ENCODE measurements around the gene SBK3.

Gene SBK3

GRCh38 chr19:55559684-55560083 is 14.3 kb upstream of the SBK3 start:
- no peak overlapping the region for H2BK120ac ChIP-seq (ENCODE audit: insufficient read depth, low read length, poor library complexity)
- H3K9ac ChIP-seq (ENCODE audit: low read length), result no peak overlapping the region
- no peak overlapping the region for H2AK5ac ChIP-seq (ENCODE audit: low read length)
- peaks cover 4% of the 10 kb centered on the region for H3K9me3 ChIP-seq (ENCODE audit: insufficient read depth, low read depth, low read length)
- WGBS (ENCODE audit: extremely low coverage, insufficient coverage, insufficient read length), result no CpG with 5 or more reads among the region's 9 CpGs
- H4K12ac ChIP-seq (ENCODE audit: low read depth, low read length), result no peak overlapping the region
- no peak for DNase-seq
- no peak overlapping the region for H2AFZ ChIP-seq (ENCODE audit: insufficient read depth, low read length, poor library complexity)
- no peak overlapping the region for H3K18ac ChIP-seq (ENCODE audit: low read length)
- no peaks in the 10 kb centered on the region for H3K79me1 ChIP-seq (ENCODE audit: low read length)
- H3K4me3 ChIP-seq (ENCODE audit: low read depth, low read length), result no peak overlapping the region
- H3K4ac ChIP-seq (ENCODE audit: low read depth, low read length), result no peak overlapping the region
- no peaks in the 10 kb centered on the region for H3K79me2 ChIP-seq (ENCODE audit: control insufficient read depth, insufficient read depth, low read length, poor library complexity)
- H3K4me2 ChIP-seq (ENCODE audit: low read length), result no peak overlapping the region
- H3K23ac ChIP-seq (ENCODE audit: low read length), result no peak overlapping the region
- H3K14ac ChIP-seq (ENCODE audit: low read length), result no peak overlapping the region
- no peak overlapping the region for H3K27ac ChIP-seq (ENCODE audit: low read depth, low read length)
- no peak overlapping the region for H4K91ac ChIP-seq (ENCODE audit: low read depth, low read length)
- no peak overlapping the region for H2BK5ac ChIP-seq (ENCODE audit: low read depth, low read length, poor library complexity)
- no peak overlapping the region for H2BK12ac ChIP-seq (ENCODE audit: low read length)
- H4K8ac ChIP-seq (ENCODE audit: low read depth, low read length), result no peak overlapping the region
- H3K36me3 ChIP-seq (ENCODE audit: control insufficient read depth in 1 of 2, insufficient read depth in 2 of 2, low read length in 2 of 2), result no peaks in the 10 kb centered on the region
- H3K4me1 ChIP-seq (ENCODE audit: control insufficient read depth in 1 of 2, insufficient read depth in 2 of 2, low read length in 2 of 2), result no peaks in the 10 kb centered on the region
- H3K27me3 ChIP-seq (ENCODE audit: insufficient read depth, low read length), result no peaks in the 10 kb centered on the region

- no CpG with 5 or more reads among the region's 8 CpGs for WGBS (ENCODE audit: extremely low coverage, insufficient coverage, insufficient read length)
- Histone ChIP-seq H2AK5ac (ENCODE audit: low read length) (no peak overlapping the region), H3K18ac (ENCODE audit: low read length) (no peak overlapping the region), H2BK120ac (ENCODE audit: insufficient read depth, low read length, poor library complexity) (no peak overlapping the region), H3K4me1 (ENCODE audit: control insufficient read depth in 1 of 2, insufficient read depth in 2 of 2, low read length in 2 of 2) (peaks cover 6 to 10% of the 10 kb centered on the region in 2 experiments), H3K4ac (ENCODE audit: low read depth, low read length) (no peak overlapping the region), H3K27me3 (ENCODE audit: insufficient read depth, low read length) (no peaks in the 10 kb centered on the region), H3K23ac (ENCODE audit: low read length) (no peak overlapping the region), H3K27ac (ENCODE audit: low read depth, low read length) (no peak overlapping the region), H3K79me1 (ENCODE audit: low read length) (peaks cover 3% of the 10 kb centered on the region), H3K79me2 (ENCODE audit: control insufficient read depth, insufficient read depth, low read length, poor library complexity) (no peaks in the 10 kb centered on the region), H3K4me3 (ENCODE audit: low read depth, low read length) (no peak overlapping the region), H3K36me3 (ENCODE audit: control insufficient read depth in 1 of 2, insufficient read depth in 2 of 2, low read length in 2 of 2) (no peaks in the 10 kb centered on the region), H3K9ac (ENCODE audit: low read length) (no peak overlapping the region), H4K91ac (ENCODE audit: low read depth, low read length) (no peak overlapping the region), H4K8ac (ENCODE audit: low read depth, low read length) (no peak overlapping the region), H4K12ac (ENCODE audit: low read depth, low read length) (no peak overlapping the region), H3K14ac (ENCODE audit: low read length) (no peak overlapping the region), H2BK5ac (ENCODE audit: low read depth, low read length, poor library complexity) (no peak overlapping the region), H2BK12ac (ENCODE audit: low read length) (no peak overlapping the region), H3K9me3 (ENCODE audit: insufficient read depth, low read depth, low read length) (no peaks in the 10 kb centered on the region), H2AFZ (ENCODE audit: insufficient read depth, low read length, poor library complexity) (no peak overlapping the region), H3K4me2 (ENCODE audit: low read length) (no peak overlapping the region)
- no peak for DNase-seq
Measured at GRCh38 chr19:55554741-55555152, 9.4 kb upstream of the SBK3 start.

- no peak overlapping the region for H4K91ac ChIP-seq (ENCODE audit: low read depth, low read length)
- no peak overlapping the region for H3K27ac ChIP-seq (ENCODE audit: low read depth, low read length)
- no peak overlapping the region for H2AFZ ChIP-seq (ENCODE audit: insufficient read depth, low read length, poor library complexity)
- whole genome bisulfite sequencing (ENCODE audit: extremely low coverage, insufficient coverage, insufficient read length), result no CpG with 5 or more reads among the region's 9 CpGs
- DNase-seq, result no peak
- H4K12ac ChIP-seq (ENCODE audit: low read depth, low read length), result no peak overlapping the region
- H3K18ac ChIP-seq (ENCODE audit: low read length), result no peak overlapping the region
- H3K14ac ChIP-seq (ENCODE audit: low read length), result no peak overlapping the region
- H2BK5ac ChIP-seq (ENCODE audit: low read depth, low read length, poor library complexity), result no peak overlapping the region
- H3K36me3 ChIP-seq (ENCODE audit: control insufficient read depth in 1 of 2, insufficient read depth in 2 of 2, low read length in 2 of 2), result no peaks in the 10 kb centered on the region
- H2BK120ac ChIP-seq (ENCODE audit: insufficient read depth, low read length, poor library complexity), result no peak overlapping the region
- no peak overlapping the region for H3K9ac ChIP-seq (ENCODE audit: low read length)
- H3K79me1 ChIP-seq (ENCODE audit: low read length), result peaks cover 5% of the 10 kb centered on the region
- H3K79me2 ChIP-seq (ENCODE audit: control insufficient read depth, insufficient read depth, low read length, poor library complexity), result no peaks in the 10 kb centered on the region
- no peak overlapping the region for H2BK12ac ChIP-seq (ENCODE audit: low read length)
- no peak overlapping the region for H3K4me2 ChIP-seq (ENCODE audit: low read length)
- peaks cover 7 to 13% of the 10 kb centered on the region in 2 experiments for H3K4me1 ChIP-seq (ENCODE audit: control insufficient read depth in 1 of 2, insufficient read depth in 2 of 2, low read length in 2 of 2)
- H3K23ac ChIP-seq (ENCODE audit: low read length), result no peak overlapping the region
- H2AK5ac ChIP-seq (ENCODE audit: low read length), result no peak overlapping the region
- no peaks in the 10 kb centered on the region for H3K27me3 ChIP-seq (ENCODE audit: insufficient read depth, low read length)
- no peak overlapping the region for H3K4ac ChIP-seq (ENCODE audit: low read depth, low read length)
- H3K4me3 ChIP-seq (ENCODE audit: low read depth, low read length), result no peak overlapping the region
- H3K9me3 ChIP-seq (ENCODE audit: insufficient read depth, low read depth, low read length), result no peaks in the 10 kb centered on the region
- H4K8ac ChIP-seq (ENCODE audit: low read depth, low read length), result no peak overlapping the region
Measured at GRCh38 chr19:55554302-55554701, 9.0 kb upstream of the SBK3 start.

- Histone ChIP-seq H2BK12ac (ENCODE audit: low read length) (no peak overlapping the region), H3K79me1 (ENCODE audit: low read length) (peaks cover 5% of the 10 kb centered on the region), H2BK120ac (ENCODE audit: insufficient read depth, low read length, poor library complexity) (no peak overlapping the region), H3K4ac (ENCODE audit: low read depth, low read length) (no peak overlapping the region), H3K27me3 (ENCODE audit: insufficient read depth, low read length) (no peaks in the 10 kb centered on the region), H3K27ac (ENCODE audit: low read depth, low read length) (no peak overlapping the region), H3K79me2 (ENCODE audit: control insufficient read depth, insufficient read depth, low read length, poor library complexity) (no peaks in the 10 kb centered on the region), H3K23ac (ENCODE audit: low read length) (no peak overlapping the region), H3K9ac (ENCODE audit: low read length) (no peak overlapping the region), H3K9me3 (ENCODE audit: insufficient read depth, low read depth, low read length) (no peaks in the 10 kb centered on the region), H3K4me2 (ENCODE audit: low read length) (no peak overlapping the region), H4K12ac (ENCODE audit: low read depth, low read length) (no peak overlapping the region), H2BK5ac (ENCODE audit: low read depth, low read length, poor library complexity) (no peak overlapping the region), H2AK5ac (ENCODE audit: low read length) (no peak overlapping the region), H4K91ac (ENCODE audit: low read depth, low read length) (no peak overlapping the region), H3K18ac (ENCODE audit: low read length) (no peak overlapping the region), H3K4me1 (ENCODE audit: control insufficient read depth in 1 of 2, insufficient read depth in 2 of 2, low read length in 2 of 2) (peaks cover 7 to 13% of the 10 kb centered on the region in 2 experiments), H3K36me3 (ENCODE audit: control insufficient read depth in 1 of 2, insufficient read depth in 2 of 2, low read length in 2 of 2) (no peaks in the 10 kb centered on the region), H2AFZ (ENCODE audit: insufficient read depth, low read length, poor library complexity) (no peak overlapping the region), H4K8ac (ENCODE audit: low read depth, low read length) (no peak overlapping the region), H3K4me3 (ENCODE audit: low read depth, low read length) (no peak overlapping the region), H3K14ac (ENCODE audit: low read length) (no peak overlapping the region)
- no CpG with 5 or more reads among the region's 13 CpGs for WGBS (ENCODE audit: extremely low coverage, insufficient coverage, insufficient read length)
- DNase-seq, result no peak
Measured at GRCh38 chr19:55553217-55554182, 8.2 kb upstream of the SBK3 start.
